Mucosa of rectum (tissue), 2 donors: ENCODE data around the gene CSH1.

Source experiments
- H3K27ac ChIP-seq, 2 donors: one replicate each; pipeline ENCODE4 v1.7.0; 2013; ENCODE audit warnings: inconsistent platforms in 2 of 2, low read depth in 2 of 2, low read length in 2 of 2
- H3K27me3 ChIP-seq, 2 donors: one replicate each; pipeline ENCODE4 v1.7.0; 2013; ENCODE audit warnings: low read length in 2 of 2; ENCODE audit not compliant: control insufficient read depth in 2 of 2, insufficient read depth in 2 of 2
- H3K36me3 ChIP-seq, 2 donors: one replicate each; pipeline ENCODE4 v1.7.0; 2013; ENCODE audit warnings: low read length in 2 of 2; ENCODE audit not compliant: control insufficient read depth in 2 of 2, insufficient read depth in 2 of 2
- H3K4me1 ChIP-seq, 2 donors: one replicate each; pipeline ENCODE4 v1.7.0; 2013; ENCODE audit warnings: low read length in 2 of 2, mild to moderate bottlenecking in 1 of 2; ENCODE audit not compliant: control insufficient read depth in 2 of 2, insufficient read depth in 2 of 2
- H3K4me3 ChIP-seq, 2 donors: one replicate each; pipeline ENCODE4 v1.7.0; 2013; ENCODE audit warnings: low read length in 2 of 2
- H3K9ac ChIP-seq, 2 donors: one replicate each; pipeline ENCODE4 v1.7.0; 2013; ENCODE audit warnings: low read length in 2 of 2, low read depth in 1 of 2, mild to moderate bottlenecking in 1 of 2
- H3K9me3 ChIP-seq, 2 donors: one replicate each; pipeline ENCODE4 v1.7.0; 2013; ENCODE audit warnings: low read length in 2 of 2; ENCODE audit not compliant: control insufficient read depth in 2 of 2
- donor health status: healthy.
- donor health status: Normal muscosa, but diverticular disease.

CSH1 gene

GRCh38 chr17:63845509-63845908 lies 50.9 kb downstream of the CSH1 start:
- H3K9ac ChIP-seq, result no peak overlapping the region
- H3K27me3 ChIP-seq, result no peaks in the 10 kb centered on the region
- H3K4me3 ChIP-seq, result no peak overlapping the region
- peaks cover 14% of the 10 kb centered on the region in 2 donors for H3K4me1 ChIP-seq
- H3K27ac ChIP-seq, result no peak overlapping the region
- no peaks in the 10 kb centered on the region for H3K36me3 ChIP-seq
- H3K9me3 ChIP-seq, result no peaks in the 10 kb centered on the region
